ENCODE measurements around the gene WDR86. TPM values are rescaled to one million over a fixed set of nuclear protein-coding genes. Genes with fewer than 3 reads are reported as not detected.

WDR86 gene
- total RNA-seq, 1 experiment from 2014 or later: 8.1 TPM

- Histone ChIP-seq H4K5ac (ENCODE audit: insufficient read length, low read depth, low read length) (no peak overlapping the region), H3K9ac (ENCODE audit: extremely low read depth, insufficient read length, low read length) (no peak overlapping the region), H3K27me3 (ENCODE audit: insufficient read depth, low read length) (no peaks in the 10 kb centered on the region), H2BK5ac (ENCODE audit: insufficient read length, low read length) (no peak overlapping the region), H3K4ac (ENCODE audit: low read depth, low read length) (no peak overlapping the region), H2BK20ac (ENCODE audit: low read depth, low read length, poor library complexity, severe bottlenecking) (no peak overlapping the region), H2BK15ac (ENCODE audit: low read depth, low read length) (no peak overlapping the region), H3K9me3 (ENCODE audit: control insufficient read depth, low read depth, low read length) (no peaks in the 10 kb centered on the region), H3K18ac (ENCODE audit: insufficient read length, low read depth, low read length) (no peak overlapping the region), H3K4me1 (ENCODE audit: insufficient read depth, low read length) (peaks cover 3% of the 10 kb centered on the region; the same call in 1 of the 2 replicates), H2BK12ac (ENCODE audit: insufficient read length, low read depth, low read length) (no peak overlapping the region), H3K14ac (ENCODE audit: insufficient read depth, low read length) (no peak overlapping the region), H3K79me1 (ENCODE audit: insufficient read depth, low read depth, low read length, poor library complexity, severe bottlenecking) (no peaks in the 10 kb centered on the region), H3K4me2 (ENCODE audit: insufficient read depth, insufficient read length, low read length) (no peak overlapping the region), H2BK120ac (ENCODE audit: low read depth, low read length, poor library complexity, severe bottlenecking) (no peak overlapping the region), H4K91ac (ENCODE audit: insufficient read length, low read depth, low read length) (no peak overlapping the region), H3K56ac (ENCODE audit: insufficient read length, low read depth, low read length) (no peak overlapping the region), H2AFZ (ENCODE audit: low read length) (no peak overlapping the region), H3K27ac (ENCODE audit: insufficient read length, low read depth, low read length) (no peak overlapping the region), H4K8ac (replicated peaks; ENCODE audit: insufficient read length, low read depth, low read length) (no peak overlapping the region), H3K79me2 (ENCODE audit: insufficient read depth, low read length) (no peaks in the 10 kb centered on the region), H4K20me1 (ENCODE audit: control insufficient read depth, insufficient read depth, insufficient read length) (no peaks in the 10 kb centered on the region), H3K23me2 (ENCODE audit: insufficient read length, low read depth, low read length, poor library complexity, severe bottlenecking) (no peaks in the 10 kb centered on the region), H2AK5ac (ENCODE audit: insufficient read length, low read length) (no peak overlapping the region), H3K23ac (ENCODE audit: insufficient read length, low read depth, low read length) (no peak overlapping the region), H3T11ph (ENCODE audit: low read length) (no peak overlapping the region)
- no peaks in the 10 kb centered on the region; a peak in 1 of 7 replicates for H3K36me3 Mint-ChIP-seq (ENCODE audit: insufficient read depth in 1 of 3, low read depth in 3 of 3)
- no peak for TF ChIP-seq CTCF (conservative IDR thresholded peaks at IDR 0.05)
- WGBS (ENCODE audit: extremely low coverage, insufficient read length, low lambda C conversion rate): no CpG with 5 or more reads among the region's 16 CpGs
- no peaks in the 10 kb centered on the region for H3K9me3 Mint-ChIP-seq
- H3K4me3 Mint-ChIP-seq: no peak overlapping the region; a peak in 1 of 5 replicates
- peaks cover 4% of the 10 kb centered on the region for H3K27me3 Mint-ChIP-seq (ENCODE audit: low read depth)
- no peak overlapping the region; a peak in 1 of 7 replicates for H3K27ac Mint-ChIP-seq
- no peak for DNase-seq
- H3K4me1 Mint-ChIP-seq: peaks cover 33 to 41% of the 10 kb centered on the region in 2 experiments
These were observed 20.8 kb upstream of the WDR86 start for GRCh38 chr7:151430391-151431205.
